Measurements from ENCODE around the gene VSIR. TPM values are rescaled to one million over a fixed set of nuclear protein-coding genes. Genes with fewer than 3 reads are reported as not detected.

Gene VSIR
- total RNA-seq, 4 donors from 2014 or later, result 54.3 to 77.0 (median 61.6) TPM

DNA sequence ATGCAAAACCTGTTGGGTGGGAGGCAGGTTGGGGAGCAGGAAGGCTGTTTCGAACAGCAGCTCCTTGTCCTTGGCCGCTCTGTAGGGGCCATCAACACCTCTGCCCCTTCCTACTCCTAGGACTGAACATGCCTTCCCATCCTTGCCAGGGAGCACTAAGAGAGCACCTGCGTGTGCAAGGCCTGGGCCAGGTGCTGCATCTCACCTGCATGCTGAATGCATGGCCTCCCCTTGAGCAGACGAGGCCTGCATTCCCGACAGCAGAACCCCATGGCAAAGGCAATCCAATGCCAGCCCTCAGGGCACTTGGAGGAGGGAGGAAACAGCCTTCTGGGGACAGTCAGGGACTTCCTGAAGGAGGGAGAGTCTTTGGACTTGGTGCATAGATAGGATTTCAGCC lies 11.0 kb downstream of the VSIR start:
- DNase-seq, result no peak
- no peak overlapping the region for H3K27ac ChIP-seq
- H3K9me3 ChIP-seq, result no peaks in the 10 kb centered on the region
- in situ Hi-C loops (cut with MboI; ENCODE audit: low pct_ligation_motif_present in 1 of 4, low pct_unique_long_range_greater_than_20kb in 1 of 4, low sequenced_read_pairs in 3 of 4), result no loop called here
- TF ChIP-seq, protein P1, sequence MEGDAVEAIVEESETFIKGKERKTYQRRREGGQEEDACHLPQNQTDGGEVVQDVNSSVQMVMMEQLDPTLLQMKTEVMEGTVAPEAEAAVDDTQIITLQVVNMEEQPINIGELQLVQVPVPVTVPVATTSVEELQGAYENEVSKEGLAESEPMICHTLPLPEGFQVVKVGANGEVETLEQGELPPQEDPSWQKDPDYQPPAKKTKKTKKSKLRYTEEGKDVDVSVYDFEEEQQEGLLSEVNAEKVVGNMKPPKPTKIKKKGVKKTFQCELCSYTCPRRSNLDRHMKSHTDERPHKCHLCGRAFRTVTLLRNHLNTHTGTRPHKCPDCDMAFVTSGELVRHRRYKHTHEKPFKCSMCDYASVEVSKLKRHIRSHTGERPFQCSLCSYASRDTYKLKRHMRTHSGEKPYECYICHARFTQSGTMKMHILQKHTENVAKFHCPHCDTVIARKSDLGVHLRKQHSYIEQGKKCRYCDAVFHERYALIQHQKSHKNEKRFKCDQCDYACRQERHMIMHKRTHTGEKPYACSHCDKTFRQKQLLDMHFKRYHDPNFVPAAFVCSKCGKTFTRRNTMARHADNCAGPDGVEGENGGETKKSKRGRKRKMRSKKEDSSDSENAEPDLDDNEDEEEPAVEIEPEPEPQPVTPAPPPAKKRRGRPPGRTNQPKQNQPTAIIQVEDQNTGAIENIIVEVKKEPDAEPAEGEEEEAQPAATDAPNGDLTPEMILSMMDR (IDR thresholded peaks at IDR 0.05), result no peak
- TF ChIP-seq POLR2A (IDR thresholded peaks at IDR 0.05) (no peak), POLR2AphosphoS5 (IDR thresholded peaks at IDR 0.05) (no peak), EP300 (IDR thresholded peaks at IDR 0.05; ENCODE audit: low read depth) (no peak)
- H3K4me3 ChIP-seq, result no peak overlapping the region
- no peaks in the 10 kb centered on the region for H3K27me3 ChIP-seq
- H3K36me3 ChIP-seq, result peaks cover 0 to 6% (median 0%) of the 10 kb centered on the region in 4 donors
- peaks cover 37 to 72% (median 47%) of the 10 kb centered on the region in 4 donors for H3K4me1 ChIP-seq
- intact Hi-C loops (cut with DNase I; ENCODE audit: low total_unique reads), result no loop called here
- WGBS, 2 donors (ENCODE audit: low coverage in 1 of 2), result 93% methylated on average over 5 of the region's 5 CpGs; no CpG with 5 or more reads in 1 of the 2 donors

DNA sequence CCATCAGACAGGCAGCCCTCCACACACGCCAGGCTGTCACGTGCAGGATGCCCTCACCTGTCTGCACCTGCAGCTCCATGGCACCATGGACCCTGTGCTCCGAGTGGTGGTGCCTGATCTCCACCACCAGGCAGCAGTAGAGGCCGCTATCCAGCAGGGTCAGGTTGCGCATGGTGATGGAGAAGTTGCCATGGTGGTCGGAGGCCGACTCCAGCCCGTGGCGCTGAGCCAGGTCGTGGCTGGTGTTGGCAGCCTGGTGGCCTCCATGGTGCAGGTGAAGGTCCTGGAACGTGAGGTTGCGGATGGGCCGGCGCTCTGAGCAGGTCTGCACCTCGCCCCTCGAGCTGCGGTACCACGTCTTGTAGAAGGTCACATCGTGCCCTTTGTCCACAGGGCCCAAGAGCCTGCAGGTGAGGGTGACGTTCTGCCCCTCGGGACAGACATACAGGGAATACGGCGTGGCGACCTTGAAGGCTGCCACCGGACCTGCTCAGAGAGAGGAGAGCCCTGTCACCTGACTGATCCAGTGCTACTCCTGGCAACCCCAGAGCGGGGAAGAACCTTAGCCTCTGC lies 11.7 kb downstream of the VSIR start:
- intact Hi-C loops (cut with DNase I; ENCODE audit: low total_unique reads) (no loop called here), in situ Hi-C loops (cut with MboI; ENCODE audit: low pct_ligation_motif_present in 1 of 4, low pct_unique_long_range_greater_than_20kb in 1 of 4, low sequenced_read_pairs in 3 of 4) (no loop called here)
- no peak for DNase-seq
- no peak overlapping the region for H3K27ac ChIP-seq
- no peaks in the 10 kb centered on the region for H3K27me3 ChIP-seq
- peaks cover 0 to 6% (median 0%) of the 10 kb centered on the region in 4 donors for H3K36me3 ChIP-seq
- 93% methylated on average over 26 of the region's 26 CpGs; no CpG with 5 or more reads in 1 of the 2 donors for WGBS, 2 donors (ENCODE audit: low coverage in 1 of 2)
- no peak overlapping the region for H3K4me3 ChIP-seq
- peaks cover 30 to 70% (median 41%) of the 10 kb centered on the region in 4 donors for H3K4me1 ChIP-seq
- TF ChIP-seq, protein P1 (IDR thresholded peaks at IDR 0.05), result no peak
- TF ChIP-seq POLR2AphosphoS5 (IDR thresholded peaks at IDR 0.05) (no peak), POLR2A (IDR thresholded peaks at IDR 0.05) (no peak), EP300 (IDR thresholded peaks at IDR 0.05; ENCODE audit: low read depth) (no peak)
- no peaks in the 10 kb centered on the region for H3K9me3 ChIP-seq

DNA sequence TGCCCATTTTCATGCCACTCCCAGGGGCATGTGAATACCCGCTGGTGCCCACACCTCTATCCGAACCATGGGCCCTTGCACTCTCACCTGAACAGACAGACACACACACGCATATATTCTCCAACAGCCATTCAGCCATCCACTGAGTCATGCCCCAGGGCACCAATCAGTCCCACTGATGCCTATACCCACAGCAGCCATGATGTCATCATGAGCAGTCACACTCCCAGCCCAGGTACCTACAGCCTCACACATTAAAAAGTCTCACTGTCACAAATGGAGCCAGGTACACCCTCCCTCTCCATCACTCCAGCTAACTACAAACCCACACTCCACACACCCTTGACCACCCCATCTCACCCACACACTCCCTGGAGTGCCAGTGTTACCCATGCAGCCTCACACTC lies 12.2 kb downstream of the VSIR start:
- Histone ChIP-seq H3K4me3 (no peak overlapping the region), H3K27ac (no peak overlapping the region), H3K36me3 (peaks cover 0 to 6% (median 0%) of the 10 kb centered on the region in 4 donors), H3K27me3 (no peaks in the 10 kb centered on the region), H3K4me1 (peaks cover 28 to 68% (median 36%) of the 10 kb centered on the region in 4 donors), H3K9me3 (no peaks in the 10 kb centered on the region)
- 96% methylated on average over 3 of the region's 3 CpGs; no CpG with 5 or more reads in 1 of the 2 donors for WGBS, 2 donors (ENCODE audit: low coverage in 1 of 2)
- TF ChIP-seq POLR2AphosphoS5 (IDR thresholded peaks at IDR 0.05) (no peak), POLR2A (IDR thresholded peaks at IDR 0.05) (no peak), EP300 (IDR thresholded peaks at IDR 0.05; ENCODE audit: low read depth) (no peak)
- TF ChIP-seq, protein P1 (IDR thresholded peaks at IDR 0.05), result no peak
- intact Hi-C loops (cut with DNase I; ENCODE audit: low total_unique reads) (no loop called here), in situ Hi-C loops (cut with MboI; ENCODE audit: low pct_ligation_motif_present in 1 of 4, low pct_unique_long_range_greater_than_20kb in 1 of 4, low sequenced_read_pairs in 3 of 4) (no loop called here)
- no peak for DNase-seq

DNA sequence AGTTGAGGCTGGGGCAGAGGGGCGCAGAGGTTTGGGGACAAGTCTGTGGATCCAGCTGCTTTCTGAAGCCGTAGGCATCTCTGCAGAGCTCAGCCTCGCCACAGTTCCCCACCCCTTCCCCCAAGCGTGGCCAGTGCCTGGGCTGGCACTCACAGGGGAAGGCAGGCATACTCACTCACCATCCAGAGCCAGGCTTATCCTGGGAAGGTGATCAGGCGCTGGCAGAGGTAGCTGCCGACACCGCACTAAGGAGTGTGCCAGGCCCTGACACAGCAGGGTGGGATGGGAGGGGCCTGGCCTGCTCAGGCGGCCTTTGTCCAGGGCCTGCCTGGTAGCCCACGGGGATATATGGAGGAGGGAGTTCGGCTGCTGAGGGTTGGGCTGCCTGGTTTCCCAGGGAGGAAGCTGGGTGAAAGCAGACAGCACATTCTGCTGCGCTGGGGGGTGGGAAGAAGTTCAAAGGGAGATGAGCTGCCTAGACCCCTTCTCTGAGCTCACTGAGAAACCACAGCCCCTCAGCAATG lies 15.9 kb downstream of the VSIR start:
- WGBS, 2 donors (ENCODE audit: low coverage in 1 of 2), result 52 to 68% methylated on average over 3 to 11 of the region's 11 CpGs
- peak overlapping the region; percentile 50 to 84 (median 78) for H3K27ac ChIP-seq
- H3K9me3 ChIP-seq, result no peaks in the 10 kb centered on the region
- peaks cover 0 to 6% (median 0%) of the 10 kb centered on the region in 4 donors for H3K36me3 ChIP-seq
- in situ Hi-C loops (cut with MboI; ENCODE audit: low pct_ligation_motif_present in 1 of 4, low pct_unique_long_range_greater_than_20kb in 1 of 4, low sequenced_read_pairs in 3 of 4), result no loop called here
- no peak for DNase-seq
- intact Hi-C loops (cut with DNase I; ENCODE audit: low total_unique reads), result no loop called here
- H3K4me1 ChIP-seq, result peaks cover 16 to 66% (median 23%) of the 10 kb centered on the region in 4 donors
- H3K27me3 ChIP-seq, result no peaks in the 10 kb centered on the region
- no peak for TF ChIP-seq POLR2AphosphoS5 (IDR thresholded peaks at IDR 0.05)
- TF ChIP-seq, protein P1 (IDR thresholded peaks at IDR 0.05), result no peak
- no peak for TF ChIP-seq POLR2A (IDR thresholded peaks at IDR 0.05)
- TF ChIP-seq EP300 (IDR thresholded peaks at IDR 0.05; ENCODE audit: low read depth), result no peak
- H3K4me3 ChIP-seq, result no peak overlapping the region

Measured in transverse colon (tissue), 4 donors.